ENCODE data around the gene ARF6.
A peak's percentile ranks its signal among the peaks of the same experiment; 100 is the strongest.

The ARF6 gene

GRCh38 chr14:49875640-49876198 is 17.2 kb upstream of the ARF6 start:
- Histone ChIP-seq H3K27me3 (replicated peaks; ENCODE audit: control insufficient read depth, insufficient read depth, low read length, poor library complexity, severe bottlenecking) (no peaks in the 10 kb centered on the region), H3K27ac (ENCODE audit: insufficient read depth, low read length, poor library complexity, severe bottlenecking) (no peak overlapping the region), H3K4me1 (ENCODE audit: control insufficient read depth, insufficient read depth, low read length, poor library complexity, severe bottlenecking) (peaks cover 7% of the 10 kb centered on the region), H3K9me3 (ENCODE audit: control insufficient read depth, low read length) (no peaks in the 10 kb centered on the region), H3K4me3 (ENCODE audit: insufficient read depth, low read depth, low read length, poor library complexity, severe bottlenecking) (no peak overlapping the region), H3K36me3 (ENCODE audit: control insufficient read depth, insufficient read depth, low read length) (no peaks in the 10 kb centered on the region)
- no peak for DNase-seq

- H3K4me3 ChIP-seq (ENCODE audit: insufficient read depth, low read depth, low read length, poor library complexity, severe bottlenecking), result no peak overlapping the region
- no peak overlapping the region for H3K27ac ChIP-seq (ENCODE audit: insufficient read depth, low read length, poor library complexity, severe bottlenecking)
- no peak for DNase-seq
- H3K4me1 ChIP-seq (ENCODE audit: control insufficient read depth, insufficient read depth, low read length, poor library complexity, severe bottlenecking), result peaks cover 7% of the 10 kb centered on the region
- no peaks in the 10 kb centered on the region for H3K9me3 ChIP-seq (ENCODE audit: control insufficient read depth, low read length)
- no peaks in the 10 kb centered on the region for H3K36me3 ChIP-seq (ENCODE audit: control insufficient read depth, insufficient read depth, low read length)
- H3K27me3 ChIP-seq (replicated peaks; ENCODE audit: control insufficient read depth, insufficient read depth, low read length, poor library complexity, severe bottlenecking), result no peaks in the 10 kb centered on the region
Measured at GRCh38 chr14:49876563-49877127, 16.2 kb upstream of the ARF6 start.

GRCh38 chr14:49879646-49880204 is 13.2 kb upstream of the ARF6 start:
- no peaks in the 10 kb centered on the region for H3K27me3 ChIP-seq (replicated peaks; ENCODE audit: control insufficient read depth, insufficient read depth, low read length, poor library complexity, severe bottlenecking)
- no peak overlapping the region for H3K27ac ChIP-seq (ENCODE audit: insufficient read depth, low read length, poor library complexity, severe bottlenecking)
- H3K4me1 ChIP-seq (ENCODE audit: control insufficient read depth, insufficient read depth, low read length, poor library complexity, severe bottlenecking), result peaks cover 7% of the 10 kb centered on the region
- no peaks in the 10 kb centered on the region for H3K9me3 ChIP-seq (ENCODE audit: control insufficient read depth, low read length)
- no peak overlapping the region for H3K4me3 ChIP-seq (ENCODE audit: insufficient read depth, low read depth, low read length, poor library complexity, severe bottlenecking)
- no peaks in the 10 kb centered on the region for H3K36me3 ChIP-seq (ENCODE audit: control insufficient read depth, insufficient read depth, low read length)
- peak; percentile 25 to 51 (median 34) for DNase-seq

- DNase-seq, result no peak
- Histone ChIP-seq H3K27ac (ENCODE audit: insufficient read depth, low read length, poor library complexity, severe bottlenecking) (no peak overlapping the region), H3K27me3 (replicated peaks; ENCODE audit: control insufficient read depth, insufficient read depth, low read length, poor library complexity, severe bottlenecking) (no peaks in the 10 kb centered on the region), H3K9me3 (ENCODE audit: control insufficient read depth, low read length) (no peaks in the 10 kb centered on the region), H3K36me3 (ENCODE audit: control insufficient read depth, insufficient read depth, low read length) (no peaks in the 10 kb centered on the region), H3K4me3 (ENCODE audit: insufficient read depth, low read depth, low read length, poor library complexity, severe bottlenecking) (no peak overlapping the region), H3K4me1 (ENCODE audit: control insufficient read depth, insufficient read depth, low read length, poor library complexity, severe bottlenecking) (peaks cover 7% of the 10 kb centered on the region)
Measured at GRCh38 chr14:49880267-49881064, 12.4 kb upstream of the ARF6 start.

- Histone ChIP-seq H3K4me3 (ENCODE audit: insufficient read depth, low read depth, low read length, poor library complexity, severe bottlenecking) (no peak overlapping the region), H3K27ac (ENCODE audit: insufficient read depth, low read length, poor library complexity, severe bottlenecking) (no peak overlapping the region), H3K27me3 (replicated peaks; ENCODE audit: control insufficient read depth, insufficient read depth, low read length, poor library complexity, severe bottlenecking) (no peaks in the 10 kb centered on the region), H3K36me3 (ENCODE audit: control insufficient read depth, insufficient read depth, low read length) (no peaks in the 10 kb centered on the region), H3K4me1 (ENCODE audit: control insufficient read depth, insufficient read depth, low read length, poor library complexity, severe bottlenecking) (peaks cover 7% of the 10 kb centered on the region), H3K9me3 (ENCODE audit: control insufficient read depth, low read length) (no peaks in the 10 kb centered on the region)
- DNase-seq, result no peak
Measured at GRCh38 chr14:49881350-49882001, 11.4 kb upstream of the ARF6 start.

- Histone ChIP-seq H3K27me3 (replicated peaks; ENCODE audit: control insufficient read depth, insufficient read depth, low read length, poor library complexity, severe bottlenecking) (no peaks in the 10 kb centered on the region), H3K9me3 (ENCODE audit: control insufficient read depth, low read length) (no peaks in the 10 kb centered on the region), H3K4me1 (ENCODE audit: control insufficient read depth, insufficient read depth, low read length, poor library complexity, severe bottlenecking) (peaks cover 7% of the 10 kb centered on the region), H3K27ac (ENCODE audit: insufficient read depth, low read length, poor library complexity, severe bottlenecking) (no peak overlapping the region), H3K4me3 (ENCODE audit: insufficient read depth, low read depth, low read length, poor library complexity, severe bottlenecking) (no peak overlapping the region), H3K36me3 (ENCODE audit: control insufficient read depth, insufficient read depth, low read length) (no peaks in the 10 kb centered on the region)
- DNase-seq, result no peak
Measured at GRCh38 chr14:49882826-49883694, 9.8 kb upstream of the ARF6 start.

- no peak overlapping the region for H3K4me3 ChIP-seq (ENCODE audit: insufficient read depth, low read depth, low read length, poor library complexity, severe bottlenecking)
- no peaks in the 10 kb centered on the region for H3K36me3 ChIP-seq (ENCODE audit: control insufficient read depth, insufficient read depth, low read length)
- peaks cover 1% of the 10 kb centered on the region for H3K4me1 ChIP-seq (ENCODE audit: control insufficient read depth, insufficient read depth, low read length, poor library complexity, severe bottlenecking)
- no peak overlapping the region for H3K27ac ChIP-seq (ENCODE audit: insufficient read depth, low read length, poor library complexity, severe bottlenecking)
- H3K27me3 ChIP-seq (replicated peaks; ENCODE audit: control insufficient read depth, insufficient read depth, low read length, poor library complexity, severe bottlenecking), result no peaks in the 10 kb centered on the region
- H3K9me3 ChIP-seq (ENCODE audit: control insufficient read depth, low read length), result no peaks in the 10 kb centered on the region
- DNase-seq, result no peak
Measured at GRCh38 chr14:49886523-49886922, 6.4 kb upstream of the ARF6 start.

- no peaks in the 10 kb centered on the region for H3K36me3 ChIP-seq (ENCODE audit: control insufficient read depth, insufficient read depth, low read length)
- no peak overlapping the region for H3K27ac ChIP-seq (ENCODE audit: insufficient read depth, low read length, poor library complexity, severe bottlenecking)
- H3K27me3 ChIP-seq (replicated peaks; ENCODE audit: control insufficient read depth, insufficient read depth, low read length, poor library complexity, severe bottlenecking), result no peaks in the 10 kb centered on the region
- DNase-seq, result no peak
- H3K4me3 ChIP-seq (ENCODE audit: insufficient read depth, low read depth, low read length, poor library complexity, severe bottlenecking), result no peak overlapping the region
- no peaks in the 10 kb centered on the region for H3K9me3 ChIP-seq (ENCODE audit: control insufficient read depth, low read length)
- peaks cover 9% of the 10 kb centered on the region for H3K4me1 ChIP-seq (ENCODE audit: control insufficient read depth, insufficient read depth, low read length, poor library complexity, severe bottlenecking)
Measured at GRCh38 chr14:49888293-49888692, 4.6 kb upstream of the ARF6 start.

GRCh38 chr14:49892301-49892635 is 614 bp upstream of the ARF6 start:
- H3K9me3 ChIP-seq (ENCODE audit: control insufficient read depth, low read length), result no peaks in the 10 kb centered on the region
- DNase-seq, result peak; percentile 16 to 32 (median 29)
- peak overlapping the region; percentile 99 for H3K27ac ChIP-seq (ENCODE audit: insufficient read depth, low read length, poor library complexity, severe bottlenecking)
- no peaks in the 10 kb centered on the region for H3K27me3 ChIP-seq (replicated peaks; ENCODE audit: control insufficient read depth, insufficient read depth, low read length, poor library complexity, severe bottlenecking)
- peak overlapping the region; percentile 95 for H3K4me3 ChIP-seq (ENCODE audit: insufficient read depth, low read depth, low read length, poor library complexity, severe bottlenecking)
- H3K4me1 ChIP-seq (ENCODE audit: control insufficient read depth, insufficient read depth, low read length, poor library complexity, severe bottlenecking), result peaks cover 14% of the 10 kb centered on the region
- H3K36me3 ChIP-seq (ENCODE audit: control insufficient read depth, insufficient read depth, low read length), result peaks cover 5% of the 10 kb centered on the region
